Mesendoderm (in vitro differentiated cells): ENCODE measurements around the gene DPEP2NB. TPM values are rescaled to one million over a fixed set of nuclear protein-coding genes. Genes with fewer than 3 reads are reported as not detected.
A peak's percentile ranks its signal among the peaks of the same experiment; 100 is the strongest.

Experiments used
- DNase-seq: peaks from one replicate; pipeline ENCODE4 v3.0.0; 2013
- H2AK5ac ChIP-seq: 2 replicates; pipeline ENCODE4 v1.6.1; 2013; ENCODE audit warnings: low read length, inconsistent platforms
- H2BK120ac ChIP-seq: 2 replicates; pipeline ENCODE4 v1.6.1; 2013; ENCODE audit warnings: low read depth, mild to moderate bottlenecking, low read length, moderate library complexity, mixed read lengths
- H2BK15ac ChIP-seq: replicated peaks from 2 replicates; pipeline ENCODE4 v1.6.1; 2013; ENCODE audit warnings: low read depth, mild to moderate bottlenecking, moderate library complexity
- H2BK5ac ChIP-seq: 2 replicates; pipeline ENCODE4 v1.6.1; 2013; ENCODE audit warnings: low read length, inconsistent platforms
- H3K18ac ChIP-seq: 2 replicates; pipeline ENCODE4 v1.6.1; 2013; ENCODE audit warnings: mild to moderate bottlenecking, low read length, mixed read lengths
- H3K23ac ChIP-seq: one replicate; pipeline ENCODE4 v1.6.1; 2013; ENCODE audit warnings: low read length
- H3K27ac ChIP-seq: 2 replicates; pipeline ENCODE4 v1.5.1; 2013; ENCODE audit warnings: low read depth, mild to moderate bottlenecking, inconsistent platforms, low read length, moderate library complexity
- H3K27me3 ChIP-seq: 2 replicates; pipeline ENCODE4 v1.6.1; 2013; ENCODE audit warnings: low read length, control low read depth, mild to moderate bottlenecking, inconsistent platforms; ENCODE audit not compliant: insufficient read depth, poor library complexity
- H3K36me3 ChIP-seq: 2 replicates; pipeline ENCODE4 v1.6.1; 2013; ENCODE audit warnings: low read length, inconsistent platforms; ENCODE audit not compliant: control insufficient read depth, insufficient read depth
- H3K4ac ChIP-seq: one replicate; pipeline ENCODE4 v1.6.1; 2013; ENCODE audit warnings: low read depth, mild to moderate bottlenecking, low read length, moderate library complexity
- H3K4me1 ChIP-seq: 2 replicates; pipeline ENCODE4 v1.6.1; 2013; ENCODE audit warnings: low read depth, low read length, inconsistent platforms; ENCODE audit not compliant: control insufficient read depth
- H3K4me2 ChIP-seq: 2 replicates; pipeline ENCODE4 v1.6.1; 2013; ENCODE audit warnings: low read length
- H3K4me3 ChIP-seq: 2 replicates; pipeline ENCODE4 v1.5.1; 2013; ENCODE audit warnings: mild to moderate bottlenecking, low read length
- H3K56ac ChIP-seq: one replicate; pipeline ENCODE4 v1.6.1; 2013; ENCODE audit warnings: low read length
- H3K79me1 ChIP-seq: 2 replicates; pipeline ENCODE4 v1.6.1; 2013; ENCODE audit warnings: low read length, inconsistent platforms
- H3K79me2 ChIP-seq: 2 replicates; pipeline ENCODE4 v1.6.1; 2013; ENCODE audit warnings: mild to moderate bottlenecking, low read length; ENCODE audit not compliant: control insufficient read depth, insufficient read depth
- H3K9ac ChIP-seq: 2 replicates; pipeline ENCODE4 v1.6.1; 2013; ENCODE audit warnings: low read length, inconsistent platforms
- H4K5ac ChIP-seq: one replicate; pipeline ENCODE4 v1.6.1; 2013; ENCODE audit warnings: low read length
- H4K8ac ChIP-seq: one replicate; pipeline ENCODE4 v1.6.1; 2013; ENCODE audit warnings: low read depth, mild to moderate bottlenecking, control low read depth, low read length, moderate library complexity
- WGBS: extraction: QIAGEN DNeasy Blood & Tissue Kit; methylation state at CpG from one replicate; pipeline ENCODE4 v1.1.7; 2013; ENCODE audit warnings: low lambda C conversion rate, missing lambda C conversion rate; ENCODE audit not compliant: insufficient coverage; ENCODE audit errors: extremely low coverage; 5-methylcytosine and 5-hydroxymethylcytosine counted together
- polyA plus RNA-seq, 2 experiments: library from polyadenylated mRNA; stranded (reverse); fragments of 200-250 nt; gene quantifications; one replicate each; pipeline ENCODE4 v1.2.3, GENCODE V29; 2013

Gene DPEP2NB
- polyA plus RNA-seq (2013, experiment 1 of 2): not detected
- polyA plus RNA-seq (2013, experiment 2 of 2): not detected

DNA sequence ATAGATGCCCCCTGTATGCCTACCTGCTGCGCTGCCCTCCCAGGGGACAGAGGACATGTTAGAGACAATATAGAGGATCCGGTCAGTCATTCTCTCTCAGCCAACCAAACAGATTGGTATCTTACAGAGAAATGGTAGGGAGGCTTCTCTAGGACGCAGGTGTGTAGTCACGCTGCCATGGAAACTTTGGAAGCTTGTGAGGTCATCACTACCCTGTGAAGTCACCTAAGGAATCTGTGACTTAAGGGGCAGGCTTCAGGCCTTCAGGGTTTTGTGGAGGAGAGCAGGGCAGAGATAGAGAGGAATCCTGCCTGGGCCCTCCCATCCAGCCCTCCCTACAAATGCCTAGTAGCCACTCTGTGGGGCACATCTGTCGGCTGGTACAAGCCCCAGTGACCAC is at the start of gene DPEP2NB:
DPEP2NB (minus strand) TSS at position 231 of the 400 bp plus-strand sequence; CDS start at position 90, 141 bp downstream.
- H3K79me2 ChIP-seq: no peaks in the 10 kb centered on the region
- no peak within 1 kb of the TSS for H2BK15ac ChIP-seq
- H3K4ac ChIP-seq: no peak within 1 kb of the TSS
- no peak within 1 kb of the TSS for H3K18ac ChIP-seq
- H3K9ac ChIP-seq: no peak within 1 kb of the TSS
- no peak within 1 kb of the TSS for H4K8ac ChIP-seq
- no peak within 1 kb of the TSS for H2BK5ac ChIP-seq
- no peak within 1 kb of the TSS for H3K4me3 ChIP-seq
- no peak within 1 kb of the TSS for H3K4me2 ChIP-seq
- H3K56ac ChIP-seq: no peak within 1 kb of the TSS
- no peaks in the 10 kb centered on the region for H3K79me1 ChIP-seq
- no peaks in the 10 kb centered on the region for H3K27me3 ChIP-seq
- peaks cover 2% of the 10 kb centered on the region for H3K4me1 ChIP-seq
- no peak within 1 kb of the TSS for H3K27ac ChIP-seq
- H2BK120ac ChIP-seq: no peak within 1 kb of the TSS
- H3K23ac ChIP-seq: no peak within 1 kb of the TSS
- no CpG with 5 or more reads among the region's 5 CpGs for WGBS
- H4K5ac ChIP-seq: no peak within 1 kb of the TSS
- DNase-seq: no peak
- H3K36me3 ChIP-seq: no peaks in the 10 kb centered on the region
- no peak within 1 kb of the TSS for H2AK5ac ChIP-seq

DNA sequence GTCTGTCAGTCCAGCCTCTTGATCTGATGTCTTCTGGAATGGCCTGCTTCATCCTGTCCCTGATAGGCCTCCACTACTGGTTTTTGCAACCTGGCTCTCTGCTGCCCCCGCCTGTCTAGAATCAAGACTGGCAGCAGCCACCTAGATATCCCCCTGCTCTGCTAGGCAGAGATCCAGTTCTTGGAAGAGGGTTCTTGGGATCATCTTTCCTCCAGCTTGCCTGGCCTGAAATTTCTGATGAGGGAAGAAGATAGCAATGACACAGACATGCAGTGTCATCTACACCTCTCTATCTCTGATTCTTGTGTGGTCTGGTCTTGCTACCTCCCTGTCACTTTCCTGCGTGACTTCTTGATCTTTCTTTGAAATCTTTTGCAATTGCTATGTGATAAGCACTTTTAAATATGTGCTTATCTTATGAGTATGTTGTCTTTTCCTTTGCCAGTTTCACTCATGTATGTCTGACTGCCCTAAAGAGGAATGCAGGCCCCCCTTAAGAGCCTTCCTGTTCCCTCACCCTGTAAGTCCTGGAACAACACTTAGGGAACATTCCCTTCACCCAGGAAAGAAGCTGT is 49.2 kb upstream of the DPEP2NB start:
- H3K79me1 ChIP-seq: no peaks in the 10 kb centered on the region
- no peak overlapping the region for H2BK5ac ChIP-seq
- H2AK5ac ChIP-seq: no peak overlapping the region
- H3K4ac ChIP-seq: no peak overlapping the region
- peaks cover 3% of the 10 kb centered on the region for H3K36me3 ChIP-seq
- H4K8ac ChIP-seq: no peak overlapping the region
- no peak overlapping the region for H3K27ac ChIP-seq
- no peak overlapping the region for H3K4me3 ChIP-seq
- no peak overlapping the region for H3K9ac ChIP-seq
- peak; percentile 77 for DNase-seq
- H3K4me2 ChIP-seq: no peak overlapping the region
- H3K56ac ChIP-seq: no peak overlapping the region
- H3K79me2 ChIP-seq: no peaks in the 10 kb centered on the region
- H3K23ac ChIP-seq: no peak overlapping the region
- no peak overlapping the region for H3K18ac ChIP-seq
- no peak overlapping the region for H2BK120ac ChIP-seq
- H3K27me3 ChIP-seq: no peaks in the 10 kb centered on the region
- H4K5ac ChIP-seq: no peak overlapping the region
- H3K4me1 ChIP-seq: no peaks in the 10 kb centered on the region
- no CpG with 5 or more reads among the region's 2 CpGs for WGBS
- H2BK15ac ChIP-seq: no peak overlapping the region

GRCh38 chr16:68062910-68063393 is 47.2 kb upstream of the DPEP2NB start:
- Histone ChIP-seq H3K4me1 (no peaks in the 10 kb centered on the region), H4K5ac (no peak overlapping the region), H3K18ac (no peak overlapping the region), H2BK120ac (no peak overlapping the region), H3K23ac (no peak overlapping the region), H3K56ac (no peak overlapping the region), H2AK5ac (no peak overlapping the region), H3K4ac (no peak overlapping the region), H3K27me3 (no peaks in the 10 kb centered on the region), H3K36me3 (peaks cover 2% of the 10 kb centered on the region), H2BK15ac (no peak overlapping the region), H3K27ac (no peak overlapping the region), H3K4me2 (no peak overlapping the region), H3K79me1 (no peaks in the 10 kb centered on the region), H3K9ac (no peak overlapping the region), H4K8ac (no peak overlapping the region), H3K4me3 (no peak overlapping the region), H2BK5ac (no peak overlapping the region), H3K79me2 (no peaks in the 10 kb centered on the region)
- DNase-seq: no peak
- no CpG with 5 or more reads among the region's 4 CpGs for WGBS

DNA sequence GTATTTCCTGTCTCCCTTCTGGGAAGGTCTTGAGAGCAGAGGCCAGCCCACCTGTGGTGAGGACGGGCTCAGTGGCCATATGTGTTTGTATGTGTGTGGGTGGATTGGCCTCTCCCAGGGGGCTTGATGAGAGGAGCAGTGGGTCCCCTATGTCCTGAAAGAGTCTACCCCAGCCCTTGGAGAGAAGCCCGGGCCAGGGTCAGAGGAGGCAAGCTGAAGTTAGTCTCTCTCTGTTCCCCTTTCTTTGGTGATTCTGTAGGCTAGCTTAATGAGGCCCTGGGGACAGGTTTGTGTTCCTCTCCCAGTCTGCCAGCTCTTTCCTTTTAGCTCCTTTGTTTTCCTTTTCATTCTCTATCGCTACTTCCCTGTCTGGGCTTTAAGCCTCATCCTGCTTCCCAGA is 45.7 kb upstream of the DPEP2NB start:
- Histone ChIP-seq H3K4me1 (no peaks in the 10 kb centered on the region), H4K8ac (no peak overlapping the region), H3K4me2 (no peak overlapping the region), H3K56ac (no peak overlapping the region), H2AK5ac (no peak overlapping the region), H3K36me3 (peaks cover 2% of the 10 kb centered on the region), H3K27me3 (no peaks in the 10 kb centered on the region), H3K9ac (no peak overlapping the region), H3K79me2 (no peaks in the 10 kb centered on the region), H3K4ac (no peak overlapping the region), H3K27ac (no peak overlapping the region), H3K79me1 (no peaks in the 10 kb centered on the region), H2BK120ac (no peak overlapping the region), H3K18ac (no peak overlapping the region), H2BK5ac (no peak overlapping the region), H3K4me3 (no peak overlapping the region), H3K23ac (no peak overlapping the region), H2BK15ac (no peak overlapping the region), H4K5ac (no peak overlapping the region)
- no peak for DNase-seq
- WGBS: no CpG with 5 or more reads among the region's 3 CpGs

DNA sequence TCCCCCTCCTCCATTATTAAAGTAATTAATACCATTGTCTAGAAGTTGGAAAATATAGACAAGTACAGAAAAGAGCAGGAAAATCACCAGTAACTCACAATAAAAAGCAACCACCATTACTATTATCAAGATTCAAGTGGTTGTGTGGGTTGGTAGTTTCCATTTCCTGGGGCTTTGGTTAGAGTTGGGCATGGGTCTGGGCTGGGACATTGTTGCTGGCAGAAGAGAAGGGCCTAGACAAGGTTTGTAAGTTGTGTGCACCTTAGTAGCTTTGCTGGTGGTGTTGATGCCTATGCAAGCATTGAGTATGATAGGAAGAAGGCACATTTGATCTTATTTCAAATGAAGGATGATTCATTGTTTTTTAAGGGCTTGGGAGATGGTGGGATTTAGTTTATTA is 44.1 kb upstream of the DPEP2NB start:
- no peak for DNase-seq
- Histone ChIP-seq H3K27ac (no peak overlapping the region), H4K8ac (no peak overlapping the region), H2AK5ac (no peak overlapping the region), H3K4me1 (no peaks in the 10 kb centered on the region), H3K27me3 (no peaks in the 10 kb centered on the region), H2BK15ac (no peak overlapping the region), H3K36me3 (no peaks in the 10 kb centered on the region), H2BK120ac (no peak overlapping the region), H3K79me1 (no peaks in the 10 kb centered on the region), H3K4me3 (no peak overlapping the region), H3K56ac (no peak overlapping the region), H3K23ac (no peak overlapping the region), H2BK5ac (no peak overlapping the region), H3K4me2 (no peak overlapping the region), H3K4ac (no peak overlapping the region), H3K18ac (no peak overlapping the region), H3K9ac (no peak overlapping the region), H4K5ac (no peak overlapping the region), H3K79me2 (no peaks in the 10 kb centered on the region)

DNA sequence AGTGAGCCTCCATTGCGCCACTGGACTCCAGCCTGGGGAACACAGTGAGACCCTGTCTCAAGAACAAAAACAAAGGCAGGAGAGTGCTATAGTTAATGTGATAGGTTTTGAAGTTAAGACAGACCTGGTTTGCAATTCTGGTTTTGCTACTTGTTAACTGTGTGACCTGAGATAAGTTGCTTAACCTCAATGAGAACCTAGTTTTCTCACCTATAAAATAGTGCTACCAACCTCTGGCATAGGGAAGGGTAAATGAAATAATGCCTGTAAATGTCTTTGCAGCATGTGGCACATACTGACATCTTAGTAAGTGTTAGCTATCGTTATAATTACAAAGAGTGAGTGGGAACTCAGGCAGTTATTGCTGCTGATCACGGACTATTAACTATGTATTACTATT is 39.7 kb upstream of the DPEP2NB start:
- H3K27ac ChIP-seq: no peak overlapping the region
- H3K4ac ChIP-seq: no peak overlapping the region
- H3K27me3 ChIP-seq: no peaks in the 10 kb centered on the region
- H3K79me1 ChIP-seq: no peaks in the 10 kb centered on the region
- H3K23ac ChIP-seq: no peak overlapping the region
- H2BK5ac ChIP-seq: no peak overlapping the region
- H4K5ac ChIP-seq: no peak overlapping the region
- DNase-seq: no peak
- no peak overlapping the region for H3K9ac ChIP-seq
- H4K8ac ChIP-seq: no peak overlapping the region
- no peak overlapping the region for H3K4me3 ChIP-seq
- no peak overlapping the region for H2AK5ac ChIP-seq
- H2BK120ac ChIP-seq: no peak overlapping the region
- H2BK15ac ChIP-seq: no peak overlapping the region
- H3K56ac ChIP-seq: no peak overlapping the region
- no peaks in the 10 kb centered on the region for H3K79me2 ChIP-seq
- no peak overlapping the region for H3K18ac ChIP-seq
- H3K4me1 ChIP-seq: no peaks in the 10 kb centered on the region
- peaks cover 3% of the 10 kb centered on the region for H3K36me3 ChIP-seq
- no CpG with 5 or more reads among the region's 3 CpGs for WGBS
- H3K4me2 ChIP-seq: no peak overlapping the region
